ENCODE measurements around the gene USP5. TPM values are rescaled to one million over a fixed set of nuclear protein-coding genes. Genes with fewer than 3 reads are reported as not detected.

The USP5 gene
- total RNA-seq, 3 donors from 2014 or later, result 32.6 to 52.8 (median 34.7) TPM

DNA sequence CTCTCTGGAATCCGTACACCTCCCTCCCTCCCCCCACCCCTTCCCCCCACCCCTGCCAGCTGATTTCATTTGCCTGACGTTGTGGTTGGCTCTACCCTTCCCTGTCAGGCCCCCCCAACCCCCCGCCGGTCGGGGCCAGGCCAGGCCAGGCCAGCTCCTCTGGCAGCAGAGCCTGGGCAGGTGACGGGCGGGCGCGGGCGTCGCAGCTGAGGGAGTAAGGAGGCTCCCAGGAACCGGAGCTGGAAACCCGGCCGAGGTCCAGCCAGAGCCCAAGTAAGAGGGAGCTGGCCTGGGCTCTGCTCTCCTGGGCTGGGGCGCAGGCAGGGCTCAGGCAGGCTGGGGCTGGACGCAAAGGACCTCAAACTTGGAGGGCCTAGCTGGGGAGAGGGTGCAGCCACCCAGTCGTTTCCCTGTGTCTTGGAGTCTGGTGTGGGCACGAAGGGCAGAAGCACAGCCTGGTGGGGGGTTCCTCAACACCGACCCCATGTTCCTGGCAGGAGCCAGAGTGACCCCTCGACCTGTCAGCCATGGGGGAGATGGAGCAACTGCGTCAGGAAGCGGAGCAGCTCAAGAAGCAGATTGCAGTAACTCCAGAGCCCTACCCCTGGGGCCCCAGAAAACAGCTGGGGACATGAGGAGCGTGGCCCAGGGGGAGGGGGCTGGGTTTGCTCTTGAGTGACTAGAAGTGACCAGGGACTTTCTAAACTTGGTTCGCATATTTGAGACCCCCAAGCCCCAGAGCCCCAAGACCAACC lies 11.0 kb upstream of the USP5 start, which contains the start of gene GNB3:
GNB3 (plus strand) TSS at position 165 of the 755 bp plus-strand sequence; CDS start at position 528, 363 bp downstream.
- Histone ChIP-seq H3K4me1 (no peaks in the 10 kb centered on the region), H3K36me3 (no peaks in the 10 kb centered on the region), H3K9me3 (no peaks in the 10 kb centered on the region), H3K4me3 (no peak within 1 kb of the TSS), H3K27me3 (no peaks in the 10 kb centered on the region), H3K27ac (no peak within 1 kb of the TSS)
- intact Hi-C loops (cut with DNase I; ENCODE audit: low total_unique reads), result no loop called here
- TF ChIP-seq CTCF (IDR thresholded peaks at IDR 0.05) (no peak), POLR2AphosphoS5 (IDR thresholded peaks at IDR 0.05) (no peak), POLR2A (IDR thresholded peaks at IDR 0.05) (no peak)
- DNase-seq (ENCODE audit: low spot score in 2 of 2), result no peak

DNA sequence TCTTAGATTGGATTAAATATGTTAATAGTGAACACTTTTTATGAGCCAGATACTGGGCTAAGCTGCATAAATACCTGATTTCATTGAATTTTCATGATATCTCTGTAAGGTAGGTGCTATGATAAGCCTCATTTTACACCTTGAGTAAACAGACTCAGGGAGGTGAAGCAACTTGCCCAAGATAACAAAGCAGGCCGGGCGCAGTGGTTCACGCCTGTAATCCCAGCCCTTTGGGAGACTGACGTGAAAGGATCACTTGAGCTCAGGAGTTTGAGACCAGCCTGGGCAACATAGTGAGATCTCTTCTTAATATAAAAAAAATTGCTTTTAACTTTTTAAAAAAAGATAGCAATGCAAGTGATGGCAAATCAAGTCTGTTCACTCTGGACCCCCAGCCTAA lies 9.9 kb upstream of the USP5 start:
- Histone ChIP-seq H3K9me3 (no peaks in the 10 kb centered on the region), H3K4me3 (no peak overlapping the region), H3K4me1 (no peaks in the 10 kb centered on the region), H3K27ac (no peak overlapping the region), H3K36me3 (no peaks in the 10 kb centered on the region), H3K27me3 (no peaks in the 10 kb centered on the region)
- intact Hi-C loops (cut with DNase I; ENCODE audit: low total_unique reads), result no loop called here
- no peak for TF ChIP-seq CTCF (IDR thresholded peaks at IDR 0.05)
- TF ChIP-seq POLR2AphosphoS5 (IDR thresholded peaks at IDR 0.05), result no peak
- TF ChIP-seq POLR2A (IDR thresholded peaks at IDR 0.05), result no peak
- DNase-seq (ENCODE audit: low spot score in 2 of 2), result no peak

- no peak overlapping the region for H3K27ac ChIP-seq
- no peaks in the 10 kb centered on the region for H3K36me3 ChIP-seq
- no peaks in the 10 kb centered on the region for H3K4me1 ChIP-seq
- no peak for DNase-seq (ENCODE audit: low spot score in 2 of 2)
- intact Hi-C loops (cut with DNase I; ENCODE audit: low total_unique reads), result no loop called here
- no peaks in the 10 kb centered on the region for H3K27me3 ChIP-seq
- TF ChIP-seq CTCF (IDR thresholded peaks at IDR 0.05) (no peak), POLR2A (IDR thresholded peaks at IDR 0.05) (no peak)
- no peaks in the 10 kb centered on the region for H3K9me3 ChIP-seq
- H3K4me3 ChIP-seq, result no peak overlapping the region
Observed at GRCh38 chr12:6843118-6843902, 8.6 kb upstream of the USP5 start.

DNA sequence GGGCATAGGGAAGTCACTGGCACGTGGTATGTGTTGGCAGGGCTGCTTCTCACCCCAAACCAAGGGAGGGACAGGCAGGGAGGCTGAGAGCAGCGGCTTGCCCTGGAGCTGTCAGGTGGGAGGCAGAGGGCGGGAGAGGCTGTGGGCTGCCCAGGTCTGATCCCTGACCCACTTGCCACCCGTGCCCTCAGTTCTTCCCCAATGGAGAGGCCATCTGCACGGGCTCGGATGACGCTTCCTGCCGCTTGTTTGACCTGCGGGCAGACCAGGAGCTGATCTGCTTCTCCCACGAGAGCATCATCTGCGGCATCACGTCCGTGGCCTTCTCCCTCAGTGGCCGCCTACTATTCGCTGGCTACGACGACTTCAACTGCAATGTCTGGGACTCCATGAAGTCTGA lies 6.6 kb upstream of the USP5 start:
- no peaks in the 10 kb centered on the region for H3K36me3 ChIP-seq
- intact Hi-C loops (cut with DNase I; ENCODE audit: low total_unique reads), result no loop called here

More for the DNA sequence above, 6.6 kb upstream of the USP5 start:
- H3K9me3 ChIP-seq, result no peaks in the 10 kb centered on the region
- no peak for TF ChIP-seq CTCF (IDR thresholded peaks at IDR 0.05)
- no peak for TF ChIP-seq POLR2A (IDR thresholded peaks at IDR 0.05)
- no peak for TF ChIP-seq POLR2AphosphoS5 (IDR thresholded peaks at IDR 0.05)
- no peaks in the 10 kb centered on the region for H3K4me1 ChIP-seq
- DNase-seq (ENCODE audit: low spot score in 2 of 2), result no peak
- no peaks in the 10 kb centered on the region for H3K27me3 ChIP-seq
- no peak overlapping the region for H3K4me3 ChIP-seq
- H3K27ac ChIP-seq, result no peak overlapping the region

Data from breast epithelium (tissue), 4 donors.